ENCODE results near the gene SLC25A20.

SLC25A20 gene

DNA sequence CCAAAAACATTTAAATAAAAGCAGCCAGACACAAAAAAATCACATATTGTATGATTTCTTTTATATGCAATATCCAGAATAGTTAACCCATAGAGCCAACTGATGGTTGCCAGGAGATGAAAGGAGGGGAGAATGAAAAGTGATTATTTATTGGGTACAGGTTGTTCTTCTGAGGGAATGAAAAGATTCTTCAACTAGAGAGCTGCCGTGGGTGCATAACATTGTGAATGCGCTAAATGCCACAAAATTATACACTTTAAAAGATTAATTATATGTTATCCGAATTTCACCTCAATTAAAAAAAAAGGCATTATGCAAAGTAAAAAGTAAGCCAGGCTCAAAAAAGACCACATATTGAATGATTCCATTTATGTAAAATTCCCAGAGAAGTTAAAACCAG, 87.2 kb downstream of the SLC25A20 start:
- in situ Hi-C loops (cut with HindIII; ENCODE audit: low sequenced_read_pairs) = no loop called here
- no peak for TF ChIP-seq CTCF (IDR thresholded peaks at IDR 0.05; ENCODE audit: low read depth, low read length)
- no peak overlapping the region for H3K4me3 ChIP-seq (ENCODE audit: low read depth, low read length)
- DNase-seq (ENCODE audit: low read depth, low spot score) = no peak
